ENCODE data around the gene TTLL3.

TTLL3 gene

GRCh38 chr3:9807981-9808344, 2.1 kb upstream of the TTLL3 start:
- no peak for DNase-seq

DNA sequence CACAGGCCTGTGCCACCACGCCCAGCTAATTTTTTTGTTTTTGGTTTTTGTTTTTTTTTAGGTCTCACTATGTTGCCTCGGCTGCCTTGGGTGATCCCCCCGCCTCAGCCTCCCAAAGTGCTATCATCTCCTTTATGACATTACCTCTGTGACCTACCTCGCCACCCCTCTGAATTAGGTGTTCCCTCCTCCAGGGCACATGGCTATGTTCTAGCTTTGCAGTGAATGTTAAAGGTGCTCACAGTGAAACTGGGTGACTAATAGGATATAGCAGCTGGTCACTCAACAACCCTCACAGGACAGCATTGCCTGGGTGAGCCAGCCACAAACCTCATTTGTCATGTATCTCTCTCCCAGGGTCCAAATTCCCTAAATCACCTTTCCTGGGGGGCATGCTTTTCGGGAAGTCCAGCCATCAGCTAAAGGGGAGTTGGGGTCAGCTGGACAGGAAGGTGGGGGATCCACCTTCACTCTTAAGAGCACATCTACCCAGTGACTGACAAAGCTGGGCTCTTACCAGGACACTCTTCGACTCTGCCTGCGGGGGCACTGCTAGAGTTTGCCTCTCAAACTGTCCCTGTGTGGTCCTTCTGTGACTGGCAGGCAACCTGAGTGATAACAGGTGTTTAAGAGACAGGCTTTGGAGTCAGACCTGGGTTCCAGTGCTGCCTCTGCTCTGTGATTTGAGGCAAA, 1.6 kb upstream of the TTLL3 start:
- DNase-seq: no peak

DNA sequence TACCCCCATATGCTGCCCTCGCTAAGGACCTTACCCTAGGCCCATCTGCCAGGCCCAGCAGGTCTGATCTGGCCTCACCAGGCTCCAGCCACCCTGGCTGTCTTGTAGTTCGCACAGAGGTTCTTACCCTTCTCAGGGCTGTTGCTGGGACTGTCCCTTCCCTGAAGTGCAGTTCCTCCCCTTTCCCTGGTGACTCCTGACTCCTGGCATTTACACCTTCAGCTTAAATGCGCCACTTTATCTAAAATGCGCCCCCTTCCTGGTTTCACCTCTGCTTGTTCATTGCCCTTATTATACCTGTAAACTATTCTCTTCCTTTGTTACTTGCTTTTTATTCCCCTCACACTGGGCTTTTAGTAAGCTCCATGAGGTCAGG, 835 bp upstream of the TTLL3 start:
- no peak for DNase-seq

- DNase-seq: peak; percentile 50
Observed at GRCh38 chr3:9810433-9810770, 340 bp downstream of the TTLL3 start.

GRCh38 chr3:9810846-9811245, 784 bp downstream of the TTLL3 start:
- DNase-seq: no peak

DNA sequence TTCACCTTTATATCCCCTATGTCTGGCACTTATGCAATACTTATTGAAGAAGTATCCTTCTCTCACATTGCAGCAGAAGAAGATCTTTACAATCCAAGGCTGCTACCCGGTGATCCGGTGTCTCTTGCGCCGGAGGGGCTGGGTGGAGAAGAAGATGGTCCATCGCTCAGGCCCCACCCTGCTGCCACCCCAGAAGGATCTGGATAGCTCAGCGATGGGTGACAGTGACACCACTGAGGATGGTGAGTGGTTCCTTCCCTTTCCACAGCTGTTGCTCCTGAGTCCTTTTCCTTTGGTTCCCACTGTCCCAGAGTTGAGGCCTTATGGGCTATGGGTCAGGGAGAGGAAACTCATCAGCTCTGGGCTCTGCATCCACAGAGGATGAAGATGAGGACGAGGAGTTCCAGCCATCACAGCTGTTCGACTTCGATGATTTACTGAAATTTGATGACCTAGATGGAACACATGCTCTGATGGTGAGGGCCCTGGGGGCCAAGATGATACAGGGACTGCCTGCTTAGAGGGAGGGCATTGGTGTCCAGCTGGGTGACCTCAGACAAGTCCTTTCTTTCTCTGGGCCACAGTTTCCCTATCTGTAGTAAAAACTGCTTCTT, 2.9 kb downstream of the TTLL3 start:
- no peak for DNase-seq

DNA sequence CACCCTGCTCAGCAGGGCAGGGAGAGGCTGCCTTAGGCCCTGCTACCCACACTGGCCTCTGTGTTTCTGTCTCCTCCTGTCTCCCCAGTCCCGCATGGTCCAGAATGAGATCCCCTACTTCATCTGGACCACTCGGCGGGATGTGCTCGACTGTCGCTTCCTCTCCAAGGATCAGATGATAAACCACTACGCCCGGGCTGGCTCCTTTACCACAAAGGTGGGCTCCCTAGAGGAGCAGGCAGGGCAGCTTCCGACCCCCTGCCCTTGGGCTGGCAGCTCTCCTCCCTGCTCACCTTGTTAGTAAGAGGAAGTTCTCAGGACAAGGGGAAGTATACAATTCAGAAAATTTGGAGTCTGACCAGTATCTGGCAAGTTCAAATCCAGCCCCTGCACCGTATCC, 5.9 kb downstream of the TTLL3 start:
- DNase-seq: no peak

DNA sequence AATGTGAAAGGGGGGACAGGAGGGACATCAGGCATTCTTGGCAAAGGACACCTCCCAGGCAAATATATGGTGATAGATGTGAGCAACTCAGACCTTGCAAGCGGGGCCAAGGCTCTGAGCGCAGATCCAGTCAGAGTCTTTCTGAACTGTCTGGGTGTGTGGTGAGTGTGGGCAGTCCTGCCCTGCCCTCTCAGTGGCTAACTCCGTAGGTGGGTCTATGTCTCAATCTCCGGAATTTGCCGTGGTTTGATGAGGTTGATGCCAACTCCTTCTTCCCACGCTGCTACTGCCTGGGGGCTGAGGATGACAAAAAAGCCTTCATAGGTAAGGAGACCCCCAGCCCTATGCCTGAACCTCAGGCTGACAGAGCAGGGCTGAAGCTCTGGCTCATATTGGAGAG, 7.4 kb downstream of the TTLL3 start:
- DNase-seq: no peak

- no peak for DNase-seq
Observed at GRCh38 chr3:9818666-9819335, 8.7 kb downstream of the TTLL3 start.

DNA sequence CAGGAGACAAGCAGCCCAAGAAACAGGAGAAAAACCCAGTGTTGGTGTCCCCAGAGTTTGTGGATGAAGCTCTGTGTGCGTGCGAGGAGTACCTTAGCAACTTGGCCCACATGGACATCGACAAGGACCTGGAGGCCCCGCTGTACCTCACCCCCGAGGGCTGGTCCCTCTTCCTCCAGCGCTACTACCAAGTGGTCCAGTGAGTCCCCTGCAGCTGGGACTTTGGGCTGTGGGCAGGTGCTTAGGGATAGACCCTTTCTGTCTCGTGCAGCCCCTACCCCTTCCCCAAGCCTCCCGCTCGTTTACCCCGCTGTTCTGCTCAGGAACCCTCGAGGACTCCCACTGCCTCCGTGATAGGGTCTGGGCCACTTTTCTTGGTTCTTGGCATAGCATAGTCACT, 10.5 kb downstream of the TTLL3 start:
- DNase-seq: no peak

GRCh38 chr3:9820946-9821345, 10.9 kb downstream of the TTLL3 start:
- no peak for DNase-seq

- DNase-seq: no peak
Observed at GRCh38 chr3:9825451-9826040, 15.5 kb downstream of the TTLL3 start.

- no peak for DNase-seq
Observed at GRCh38 chr3:9826815-9827573, 16.9 kb downstream of the TTLL3 start.

DNA sequence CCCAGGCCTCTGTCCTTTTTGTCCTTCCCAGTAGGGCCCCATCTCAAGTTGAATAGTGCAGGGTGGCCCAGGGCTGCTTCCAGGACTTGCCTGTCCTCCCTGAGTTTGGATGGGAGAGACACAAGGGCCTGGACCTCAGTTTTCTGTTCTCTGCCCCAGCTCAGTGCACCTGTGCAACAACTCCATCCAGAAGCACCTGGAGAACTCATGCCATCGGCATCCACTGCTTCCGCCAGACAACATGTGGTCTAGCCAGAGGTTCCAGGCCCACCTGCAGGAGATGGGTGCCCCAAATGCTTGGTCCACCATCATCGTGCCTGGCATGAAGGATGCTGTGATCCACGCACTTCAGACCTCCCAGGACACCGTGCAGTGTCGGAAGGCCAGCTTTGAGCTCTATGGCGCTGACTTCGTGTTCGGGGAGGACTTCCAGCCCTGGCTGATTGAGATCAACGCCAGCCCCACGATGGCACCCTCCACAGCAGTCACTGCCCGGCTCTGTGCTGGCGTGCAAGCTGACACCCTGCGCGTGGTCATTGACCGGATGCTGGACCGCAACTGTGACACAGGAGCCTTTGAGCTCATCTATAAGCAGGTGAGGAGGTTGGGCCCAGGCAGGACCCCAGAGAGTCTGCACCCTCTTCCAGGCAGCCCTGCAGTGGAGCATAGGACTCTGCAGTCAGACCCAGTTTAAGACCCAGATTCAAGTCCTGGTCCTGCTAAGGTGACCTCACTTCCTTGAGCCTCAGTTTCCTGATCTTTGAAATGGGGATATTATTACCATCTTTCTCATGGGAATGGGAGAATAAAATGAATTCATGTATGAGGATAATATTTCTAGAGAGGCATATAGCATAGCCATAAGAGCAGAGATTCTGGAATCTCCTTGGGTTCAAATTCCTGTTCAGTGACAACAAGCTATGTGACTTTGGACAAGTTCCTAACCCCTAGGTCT, 19.0 kb downstream of the TTLL3 start:
- no peak for DNase-seq

DNA sequence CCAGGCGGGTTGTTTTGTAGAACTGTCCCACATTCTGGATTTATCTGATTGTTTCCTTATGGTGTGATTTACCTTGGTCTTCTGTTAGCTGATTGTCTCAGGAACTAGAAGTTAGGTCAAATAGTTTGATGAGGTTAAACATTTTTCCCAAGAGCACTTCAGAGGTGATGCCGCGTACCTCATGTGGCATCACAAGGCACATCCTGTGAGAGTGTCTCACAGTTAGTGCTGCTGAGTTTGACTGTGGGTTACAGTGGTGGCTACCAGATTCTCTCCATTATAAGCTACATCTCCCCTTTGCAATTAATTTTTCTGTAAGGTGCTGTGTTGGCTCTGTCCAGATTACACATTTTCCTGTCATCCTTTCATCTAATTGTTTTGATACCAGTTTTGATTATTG, 21.2 kb downstream of the TTLL3 start:
- DNase-seq: no peak

- DNase-seq: no peak
Observed at GRCh38 chr3:9833078-9833477, 23.0 kb downstream of the TTLL3 start.

DNA sequence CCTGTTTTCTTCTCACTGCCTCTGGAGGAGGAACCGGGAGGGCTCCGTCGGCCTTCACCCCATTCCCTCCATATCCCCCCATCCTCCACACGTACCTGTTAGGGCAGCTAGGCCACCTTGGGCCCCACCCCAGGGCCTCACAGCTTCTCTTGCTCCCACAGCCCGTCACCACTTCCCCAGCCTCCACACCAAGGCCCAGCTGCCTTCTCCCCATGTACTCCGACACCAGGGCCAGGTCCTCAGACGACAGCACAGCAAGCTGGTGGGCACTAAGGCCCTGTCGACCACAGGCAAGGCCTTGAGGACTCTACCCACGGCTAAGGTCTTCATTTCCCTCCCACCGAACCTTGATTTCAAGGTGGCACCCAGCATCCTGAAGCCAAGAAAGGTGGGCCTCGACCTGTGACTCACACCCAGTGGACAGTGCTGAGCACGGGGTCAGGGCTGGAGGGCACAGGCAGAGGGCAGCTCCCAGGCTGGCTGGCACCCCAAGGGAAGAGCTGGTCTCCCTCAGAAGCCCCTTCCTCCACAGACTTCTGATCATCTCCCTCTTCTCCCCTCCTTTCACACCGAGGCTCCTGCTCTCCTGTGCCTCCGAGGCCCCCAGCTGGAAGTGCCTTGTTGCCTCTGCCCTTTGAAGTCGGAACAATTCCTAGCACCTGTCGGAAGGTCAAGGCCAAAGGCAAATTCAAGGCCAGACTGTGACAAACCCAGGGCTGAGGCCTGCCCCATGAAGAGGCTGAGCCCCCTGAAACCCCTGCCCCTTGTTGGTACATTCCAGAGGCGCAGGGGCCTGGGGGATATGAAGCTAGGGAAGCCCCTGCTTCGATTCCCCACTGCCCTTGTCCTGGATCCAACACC, 24.7 kb downstream of the TTLL3 start:
- DNase-seq: no peak

- no peak for DNase-seq
Observed at GRCh38 chr3:9837701-9838582, 27.9 kb downstream of the TTLL3 start.

- DNase-seq: no peak
Observed at GRCh38 chr3:9838856-9839255, 28.8 kb downstream of the TTLL3 start.

GRCh38 chr3:9841015-9841414, 31.0 kb downstream of the TTLL3 start:
- no peak for DNase-seq
